Mesenchymal stem cell (in vitro differentiated cells and primary cell): ENCODE results near the gene GPANK1.

Experiments used
- DNase-seq: peaks from one replicate; pipeline ENCODE4 v3.0.0-alpha.2; 2013
- H2AFZ ChIP-seq: one replicate; pipeline ENCODE4 v1.6.1; 2013; ENCODE audit warnings: low read depth, mild to moderate bottlenecking, control low read depth, inconsistent platforms, low read length, moderate library complexity
- H2AK5ac ChIP-seq: 2 replicates; pipeline ENCODE4 v1.6.1; 2013; ENCODE audit warnings: low read length, moderate library complexity, mild to moderate bottlenecking, inconsistent platforms; ENCODE audit not compliant: severe bottlenecking
- H2BK120ac ChIP-seq: one replicate; pipeline ENCODE4 v1.6.1; 2013; ENCODE audit warnings: low read depth, mild to moderate bottlenecking, inconsistent platforms, low read length, moderate library complexity
- H2BK12ac ChIP-seq, 2 experiments: one replicate each; pipeline ENCODE4 v1.6.1; 2013; ENCODE audit warnings: inconsistent platforms in 2 of 2, low read length in 2 of 2, mild to moderate bottlenecking in 2 of 2, moderate library complexity in 2 of 2, control low read depth in 1 of 2
- H2BK15ac ChIP-seq: one replicate; pipeline ENCODE4 v1.6.1; 2013; ENCODE audit warnings: mild to moderate bottlenecking, low read depth, inconsistent platforms; ENCODE audit not compliant: poor library complexity, severe bottlenecking
- H2BK5ac ChIP-seq: 2 replicates; pipeline ENCODE4 v1.6.1; 2013; ENCODE audit warnings: low read depth, mild to moderate bottlenecking, low read length, control low read depth, inconsistent platforms; ENCODE audit not compliant: poor library complexity, severe bottlenecking
- H3K14ac ChIP-seq, 2 experiments: one replicate each; pipeline ENCODE4 v1.6.1; 2013; ENCODE audit warnings: inconsistent platforms in 2 of 2, low read length in 2 of 2, control low read depth in 1 of 2, mild to moderate bottlenecking in 1 of 2, moderate library complexity in 1 of 2
- H3K18ac ChIP-seq, 2 experiments: one replicate each; pipeline ENCODE4 v1.6.1; 2013; ENCODE audit warnings: inconsistent platforms in 2 of 2, low read length in 2 of 2, control low read depth in 1 of 2, low read depth in 1 of 2, mild to moderate bottlenecking in 1 of 2
- H3K23ac ChIP-seq, 2 experiments: one replicate each; pipeline ENCODE4 v1.6.1; 2013; ENCODE audit warnings: inconsistent platforms in 2 of 2, low read length in 2 of 2, mild to moderate bottlenecking in 2 of 2, moderate library complexity in 2 of 2, control low read depth in 1 of 2
- H3K27ac ChIP-seq: 2 replicates; pipeline ENCODE4 v1.5.1; 2013; ENCODE audit warnings: mild to moderate bottlenecking, moderate library complexity, low read length, control low read depth, inconsistent platforms; ENCODE audit not compliant: poor library complexity, severe bottlenecking
- H3K27me3 ChIP-seq, 2 experiments: 2 replicates each; pipeline versions ENCODE4 v1.6.1 to v1.7.0; 2013; ENCODE audit warnings: low read length in 2 of 2, mild to moderate bottlenecking in 2 of 2, moderate library complexity in 2 of 2, control low read depth in 1 of 2, inconsistent platforms in 1 of 2; ENCODE audit not compliant: control insufficient read depth in 1 of 2, insufficient read depth in 1 of 2
- H3K36me3 ChIP-seq, 2 experiments: 2 replicates each; pipeline versions ENCODE4 v1.6.1 to v1.7.0; 2013; ENCODE audit warnings: low read length in 2 of 2, control low read depth in 1 of 2, inconsistent platforms in 1 of 2, low read depth in 1 of 2, mild to moderate bottlenecking in 1 of 2; ENCODE audit not compliant: insufficient read depth in 2 of 2, control insufficient read depth in 1 of 2
- H3K4ac ChIP-seq, 2 experiments: one replicate each; pipeline ENCODE4 v1.6.1; 2013; ENCODE audit warnings: inconsistent platforms in 2 of 2, low read length in 2 of 2, mild to moderate bottlenecking in 2 of 2, moderate library complexity in 2 of 2, control low read depth in 1 of 2, low read depth in 1 of 2
- H3K4me1 ChIP-seq: 2 replicates; pipeline ENCODE4 v1.6.1; 2013; ENCODE audit warnings: low read depth, low read length, control low read depth; ENCODE audit not compliant: control insufficient read depth, insufficient read depth
- H3K4me2 ChIP-seq: 2 replicates; pipeline ENCODE4 v1.6.1; 2013; ENCODE audit warnings: low read length, mild to moderate bottlenecking, inconsistent platforms; ENCODE audit not compliant: poor library complexity, severe bottlenecking
- H3K4me3 ChIP-seq, 2 experiments: 2 replicates each; pipeline versions ENCODE4 v1.5.1 to v1.7.0; 2013; ENCODE audit warnings: low read length in 2 of 2, mild to moderate bottlenecking in 2 of 2, control low read depth in 1 of 2, low read depth in 1 of 2; ENCODE audit not compliant: insufficient read depth in 1 of 2
- H3K79me1 ChIP-seq: replicated peaks from 2 replicates; pipeline ENCODE4 v1.6.1; 2013; ENCODE audit warnings: mild to moderate bottlenecking, control low read depth, low read length, inconsistent platforms; ENCODE audit not compliant: poor library complexity, severe bottlenecking
- H3K9ac ChIP-seq: 2 replicates; pipeline ENCODE4 v1.7.0; 2013; ENCODE audit warnings: mild to moderate bottlenecking, low read length, moderate library complexity
- H3K9me3 ChIP-seq: 2 replicates; pipeline ENCODE4 v1.7.0; 2013; ENCODE audit warnings: mild to moderate bottlenecking, low read length; ENCODE audit not compliant: control insufficient read depth
- H4K8ac ChIP-seq: one replicate; pipeline ENCODE4 v1.6.1; 2013; ENCODE audit warnings: inconsistent platforms, mild to moderate bottlenecking, low read length, moderate library complexity
- H4K91ac ChIP-seq: one replicate; pipeline ENCODE4 v1.6.1; 2013; ENCODE audit warnings: mild to moderate bottlenecking, low read length, inconsistent platforms
- WGBS: methylation state at CpG from one replicate; pipeline ENCODE4 v1.1.7; 2013; ENCODE audit warnings: mixed read lengths; 5-methylcytosine and 5-hydroxymethylcytosine counted together

Gene GPANK1

GRCh38 chr6:31681135-31681671, 16.4 kb upstream of the GPANK1 start:
- Histone ChIP-seq H2BK15ac (peak overlapping the region; percentile 55), H2BK12ac (peak overlapping the region in 1 of 2 experiments; percentile 38), H3K4me1 (peaks cover 12% of the 10 kb centered on the region), H3K36me3 (peaks cover 15 to 18% of the 10 kb centered on the region in 2 experiments), H2AFZ (peak overlapping the region; percentile 66), H3K9me3 (no peaks in the 10 kb centered on the region), H4K8ac (peak overlapping the region; percentile 78), H3K23ac (no peak overlapping the region), H3K18ac (peak overlapping the region; percentile 50 to 70), H3K4ac (peak overlapping the region in 1 of 2 experiments; percentile 6), H3K4me3 (peak overlapping the region; percentile 48 to 75), H2AK5ac (no peak overlapping the region), H3K27ac (peak overlapping the region; percentile 53), H3K79me1 (no peaks in the 10 kb centered on the region), H2BK5ac (no peak overlapping the region), H4K91ac (no peak overlapping the region), H2BK120ac (peak overlapping the region; percentile 12), H3K14ac (peak overlapping the region in 1 of 2 experiments; percentile 6), H3K9ac (peak overlapping the region; percentile 81), H3K4me2 (peak overlapping the region; percentile 71), H3K27me3 (no peaks in the 10 kb centered on the region)
- peak; percentile 58 for DNase-seq
- WGBS, result 3% methylated on average over 38 of the region's 40 CpGs

GRCh38 chr6:31680226-31681134, 15.7 kb upstream of the GPANK1 start, which contains the start of gene LY6G5C:
LY6G5C (minus strand) TSS chr6:31681067; CDS start chr6:31680373, 694 bp downstream.
- no peak within 1 kb of the TSS for H4K91ac ChIP-seq
- H3K27me3 ChIP-seq, result no peaks in the 10 kb centered on the region
- H3K4me1 ChIP-seq, result peaks cover 12% of the 10 kb centered on the region
- 14% methylated on average over 17 of the region's 17 CpGs for WGBS
- peak within 1 kb of the TSS; percentile 50 to 70 for H3K18ac ChIP-seq
- peak within 1 kb of the TSS; percentile 66 for H2AFZ ChIP-seq
- peak within 1 kb of the TSS; percentile 78 for H4K8ac ChIP-seq
- no peaks in the 10 kb centered on the region for H3K9me3 ChIP-seq
- no peaks in the 10 kb centered on the region for H3K79me1 ChIP-seq
- H2BK12ac ChIP-seq, result peak within 1 kb of the TSS in 1 of 2 experiments; percentile 38
- H3K27ac ChIP-seq, result peak within 1 kb of the TSS; percentile 53
- H3K36me3 ChIP-seq, result peaks cover 14% of the 10 kb centered on the region in 2 experiments
- no peak within 1 kb of the TSS for H3K23ac ChIP-seq
- peak within 1 kb of the TSS; percentile 71 for H3K4me2 ChIP-seq
- H2BK120ac ChIP-seq, result peak within 1 kb of the TSS; percentile 12
- peak within 1 kb of the TSS; percentile 81 for H3K9ac ChIP-seq
- H3K14ac ChIP-seq, result peak within 1 kb of the TSS in 1 of 2 experiments; percentile 6
- no peak within 1 kb of the TSS for H2BK5ac ChIP-seq
- no peak within 1 kb of the TSS for H2AK5ac ChIP-seq
- peak within 1 kb of the TSS; percentile 48 to 75 for H3K4me3 ChIP-seq
- H3K4ac ChIP-seq, result peak within 1 kb of the TSS in 1 of 2 experiments; percentile 6
- peak; percentile 90 for DNase-seq
- H2BK15ac ChIP-seq, result peak within 1 kb of the TSS; percentile 55

- Histone ChIP-seq H2AK5ac (no peak overlapping the region), H3K9me3 (no peaks in the 10 kb centered on the region), H3K4ac (no peak overlapping the region), H3K4me3 (no peak overlapping the region), H3K23ac (no peak overlapping the region), H3K14ac (no peak overlapping the region), H3K18ac (no peak overlapping the region), H3K27me3 (no peaks in the 10 kb centered on the region), H4K91ac (no peak overlapping the region), H4K8ac (no peak overlapping the region), H3K9ac (no peak overlapping the region), H2BK15ac (no peak overlapping the region), H3K27ac (no peak overlapping the region), H3K79me1 (peaks cover 2% of the 10 kb centered on the region), H2BK5ac (no peak overlapping the region), H3K4me1 (peaks cover 12% of the 10 kb centered on the region), H3K4me2 (no peak overlapping the region), H3K36me3 (peaks cover 18 to 22% of the 10 kb centered on the region in 2 experiments), H2BK12ac (no peak overlapping the region), H2BK120ac (no peak overlapping the region), H2AFZ (no peak overlapping the region)
- 82% methylated on average over 8 of the region's 8 CpGs for WGBS
- no peak for DNase-seq
Observed at GRCh38 chr6:31677955-31678354, 13.2 kb upstream of the GPANK1 start.

- H4K8ac ChIP-seq, result no peak overlapping the region
- H2AFZ ChIP-seq, result no peak overlapping the region
- H2BK12ac ChIP-seq, result no peak overlapping the region
- no peak overlapping the region for H3K23ac ChIP-seq
- no peak overlapping the region for H3K4me2 ChIP-seq
- no peak overlapping the region for H3K9ac ChIP-seq
- DNase-seq, result no peak
- H3K4me3 ChIP-seq, result no peak overlapping the region
- H2AK5ac ChIP-seq, result no peak overlapping the region
- peaks cover 5% of the 10 kb centered on the region for H3K79me1 ChIP-seq
- 73% methylated on average over 3 of the region's 6 CpGs for WGBS
- no peaks in the 10 kb centered on the region for H3K27me3 ChIP-seq
- no peak overlapping the region for H3K14ac ChIP-seq
- no peak overlapping the region for H2BK5ac ChIP-seq
- no peak overlapping the region for H2BK120ac ChIP-seq
- H3K36me3 ChIP-seq, result peaks cover 25 to 33% of the 10 kb centered on the region in 2 experiments
- H4K91ac ChIP-seq, result no peak overlapping the region
- peaks cover 11% of the 10 kb centered on the region for H3K4me1 ChIP-seq
- H3K27ac ChIP-seq, result no peak overlapping the region
- H3K9me3 ChIP-seq, result no peaks in the 10 kb centered on the region
- H3K18ac ChIP-seq, result no peak overlapping the region
- H2BK15ac ChIP-seq, result no peak overlapping the region
- H3K4ac ChIP-seq, result no peak overlapping the region
Observed at GRCh38 chr6:31676904-31677303, 12.1 kb upstream of the GPANK1 start.
